ENCODE measurements around the gene RGS7.
"Not testable (repeated sequence)": the region's sequence is repeated elsewhere in the genome, so short reads cannot be mapped to it uniquely, and the experiment has no call there.

The RGS7 gene

DNA sequence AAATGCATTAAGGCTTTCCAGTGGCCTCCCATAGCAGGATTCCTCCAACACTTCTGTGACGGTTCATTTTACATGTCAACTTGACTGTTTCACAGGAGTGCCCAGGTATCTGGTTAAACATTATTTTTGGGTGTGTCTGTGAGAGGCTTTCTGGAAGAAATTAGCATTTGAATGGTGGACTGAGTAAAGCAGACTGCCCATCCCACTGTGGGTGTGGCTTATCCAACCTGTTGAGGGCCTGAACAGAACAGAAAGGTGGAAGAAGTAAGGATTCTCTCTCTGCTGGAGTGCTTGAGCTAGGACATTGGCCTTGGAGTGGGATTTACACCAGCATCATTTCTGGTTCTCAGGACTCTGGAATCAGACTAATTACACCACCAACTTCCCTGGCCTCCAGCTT lies 85.6 kb downstream of the RGS7 start:
- DNase-seq (ENCODE audit: low read depth), result no peak

DNA sequence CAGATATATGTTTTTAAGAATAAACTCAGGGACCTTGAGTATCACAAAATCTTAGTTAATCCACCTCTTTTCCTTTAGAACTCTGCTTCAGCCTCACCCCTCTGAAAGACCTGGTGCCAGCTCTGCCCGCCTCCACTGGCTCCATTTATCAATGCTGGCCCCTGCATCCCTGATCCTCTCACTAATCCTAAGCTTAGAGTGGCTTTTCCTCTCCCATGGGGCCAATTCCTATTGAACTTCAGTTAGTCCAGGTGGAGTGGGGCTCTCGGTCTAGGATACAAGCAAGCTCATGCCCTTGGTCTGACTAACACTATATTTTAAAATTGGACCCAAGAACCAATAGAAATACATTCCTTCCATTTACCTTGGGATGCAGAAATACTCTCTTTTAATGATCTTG lies 87.0 kb downstream of the RGS7 start:
- DNase-seq (ENCODE audit: low read depth), result no peak

DNA sequence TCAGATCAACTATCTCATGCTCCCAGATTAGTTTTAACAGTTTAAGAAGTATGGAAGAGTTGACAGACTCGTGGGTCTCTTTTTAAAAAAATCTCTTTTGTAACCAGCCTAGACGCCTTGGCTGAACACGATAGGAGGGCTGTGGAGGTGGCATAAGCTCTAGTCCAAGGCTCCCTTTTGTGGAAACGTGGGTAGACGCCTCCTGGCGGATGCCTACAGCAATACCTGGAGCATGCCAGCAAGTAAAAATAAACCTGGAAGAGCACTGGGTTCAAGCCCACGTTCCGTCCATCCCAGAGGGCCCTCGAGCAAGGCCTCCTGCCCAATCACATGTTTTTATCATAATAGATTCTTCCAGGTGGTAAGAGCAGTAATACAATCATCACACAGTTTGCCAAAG lies 87.9 kb downstream of the RGS7 start:
- no peak for DNase-seq (ENCODE audit: low read depth)

GRCh38 chr1:241266121-241266520 lies 90.9 kb downstream of the RGS7 start:
- DNase-seq (ENCODE audit: low read depth), result no peak

- no peak for DNase-seq (ENCODE audit: low read depth)
Observed at GRCh38 chr1:241265428-241265827, 91.6 kb downstream of the RGS7 start.

DNA sequence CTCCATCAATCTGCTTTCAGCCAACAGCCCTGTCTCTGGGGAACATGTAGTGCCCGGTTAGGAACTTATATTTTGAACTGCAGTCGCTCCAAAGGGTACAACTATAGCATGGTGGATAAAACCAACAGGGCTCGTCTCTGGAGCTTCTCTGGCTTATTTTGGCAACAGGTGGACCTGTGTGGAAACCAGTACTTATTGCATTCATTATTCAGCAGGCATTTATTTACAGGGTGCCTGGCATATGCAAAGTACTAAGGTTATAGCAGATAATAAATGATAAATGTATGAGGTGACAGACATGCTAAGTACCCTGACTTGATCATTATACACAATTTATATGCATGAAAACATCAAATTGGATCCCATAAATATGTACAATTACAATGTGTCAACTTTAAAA lies 93.7 kb downstream of the RGS7 start:
- DNase-seq (ENCODE audit: low read depth), result no peak

GRCh38 chr1:241253471-241253870 lies 103.5 kb downstream of the RGS7 start:
- no peak for DNase-seq (ENCODE audit: low read depth)

DNA sequence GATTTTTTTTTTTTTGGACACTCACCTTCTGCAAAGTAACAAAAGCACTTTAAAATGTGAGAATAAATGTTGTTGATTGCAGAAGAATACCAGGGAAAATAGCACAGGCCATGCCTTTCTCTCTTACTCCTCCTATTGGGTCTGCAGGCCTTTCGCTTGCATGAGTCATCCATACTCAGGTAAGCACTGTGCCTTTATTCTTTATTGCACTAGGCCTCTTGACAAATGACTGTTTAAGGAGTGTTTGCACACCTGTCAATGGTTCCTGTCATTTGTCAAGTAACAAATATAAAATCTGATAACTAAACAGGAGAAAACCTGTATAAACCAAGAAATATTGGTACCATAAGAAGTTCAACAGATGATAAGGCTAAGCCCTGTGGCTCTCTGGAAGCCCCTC lies 106.5 kb downstream of the RGS7 start:
- DNase-seq (ENCODE audit: low read depth), result no peak

- DNase-seq (ENCODE audit: low read depth), result no peak
Observed at GRCh38 chr1:241240069-241240468, 116.9 kb downstream of the RGS7 start.

- DNase-seq (ENCODE audit: low read depth), result no peak
Observed at GRCh38 chr1:241237873-241238272, 119.1 kb downstream of the RGS7 start.

DNA sequence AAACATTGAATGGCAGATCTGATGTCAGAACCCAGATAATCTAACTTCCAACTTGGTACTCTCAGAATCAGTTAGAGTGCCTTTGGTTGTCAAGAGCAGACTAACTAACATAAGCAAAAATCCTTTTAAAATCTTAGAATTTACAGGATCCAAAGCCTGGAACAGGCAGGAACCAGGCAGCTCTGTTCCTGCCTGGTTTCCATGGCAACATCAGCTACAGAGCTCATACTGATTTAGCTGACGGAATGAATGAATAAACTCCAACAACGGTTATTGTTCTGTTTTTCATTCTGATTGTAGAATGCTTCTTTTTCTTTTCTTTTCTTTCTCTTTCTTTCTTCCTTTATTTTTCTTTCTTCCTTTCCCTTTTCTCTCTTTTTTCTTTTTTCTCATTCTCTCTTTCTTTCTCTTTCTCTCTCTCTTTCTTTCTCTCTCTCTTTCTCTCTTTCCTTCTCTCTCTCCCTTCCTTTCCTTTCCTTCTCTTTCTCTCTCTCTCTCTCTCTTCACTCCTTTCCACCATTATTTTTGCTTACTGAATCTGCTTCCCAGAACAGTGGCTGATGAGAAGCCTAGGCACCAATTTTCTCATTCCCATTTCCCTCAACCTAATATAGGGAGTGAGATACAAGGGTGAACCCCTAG lies 121.6 kb downstream of the RGS7 start:
- DNase-seq (ENCODE audit: low read depth), result no peak

DNA sequence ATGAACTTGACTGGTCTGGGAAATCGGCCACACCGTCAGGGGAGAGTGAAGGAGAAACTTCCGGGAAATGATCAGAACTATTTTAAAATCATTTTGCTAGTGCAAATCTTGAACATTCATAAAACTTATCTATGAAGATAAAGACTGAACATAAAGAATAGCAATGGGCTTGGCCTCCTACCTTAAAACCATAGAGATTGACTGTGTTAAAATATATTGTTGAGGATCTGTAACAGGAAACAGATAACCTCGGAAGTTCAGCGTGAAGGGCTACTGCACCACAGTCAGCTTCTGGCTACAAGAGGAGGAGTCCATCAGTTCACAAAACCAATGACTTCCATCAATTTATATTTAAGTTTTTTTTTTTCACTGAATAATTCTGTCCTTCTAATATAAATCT lies 127.3 kb downstream of the RGS7 start:
- no peak for DNase-seq (ENCODE audit: low read depth)

DNA sequence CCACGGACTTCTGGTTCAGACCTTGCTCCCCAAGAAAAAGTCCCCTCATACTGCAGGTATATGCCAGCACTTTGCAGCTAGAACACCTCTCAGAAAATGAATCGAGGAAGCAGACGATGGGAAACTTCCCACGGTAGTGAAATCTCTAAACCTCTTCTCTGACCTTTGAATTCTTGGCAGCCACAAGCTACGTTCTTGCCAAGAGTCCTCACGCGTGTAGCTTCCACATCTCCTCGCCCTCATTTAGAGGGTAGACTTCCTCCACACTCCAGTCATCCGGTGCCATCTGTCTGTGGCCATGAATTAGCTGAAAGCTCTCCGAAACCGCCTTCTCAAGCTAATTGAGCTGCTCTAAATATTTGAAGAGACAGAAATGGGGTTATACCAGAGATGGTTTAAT lies 127.8 kb downstream of the RGS7 start:
- DNase-seq (ENCODE audit: low read depth), result no peak

- no peak for DNase-seq (ENCODE audit: low read depth)
Observed at GRCh38 chr1:241228339-241228738, 128.7 kb downstream of the RGS7 start.

- DNase-seq (ENCODE audit: low read depth), result no peak
Observed at GRCh38 chr1:241225741-241226140, 131.3 kb downstream of the RGS7 start.

- not testable (repeated sequence) for DNase-seq (ENCODE audit: low read depth)
Observed at GRCh38 chr1:241224189-241224588, 132.8 kb downstream of the RGS7 start.

DNA sequence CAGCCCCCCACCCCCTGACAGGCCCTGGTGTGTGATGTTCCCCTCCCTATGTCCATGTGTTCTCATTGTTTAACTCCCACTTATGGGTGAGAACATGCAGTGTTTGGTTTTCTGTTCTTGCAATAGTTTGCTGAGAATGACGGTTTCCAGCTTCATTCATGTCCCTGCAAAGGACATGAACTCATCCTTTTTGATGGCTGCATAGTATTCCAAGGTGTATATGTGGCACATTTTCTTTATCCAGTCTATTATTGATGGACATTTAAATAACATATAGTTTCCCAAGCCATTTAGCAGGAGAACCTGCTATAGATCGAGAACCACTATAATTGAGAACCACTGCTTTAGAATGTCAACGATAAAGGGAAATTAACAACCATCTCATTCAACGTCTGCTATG lies 134.2 kb downstream of the RGS7 start:
- not testable (repeated sequence) for DNase-seq (ENCODE audit: low read depth)

GRCh38 chr1:241221319-241221718 lies 135.7 kb downstream of the RGS7 start:
- DNase-seq (ENCODE audit: low read depth), result no peak

- not testable (repeated sequence) for DNase-seq (ENCODE audit: low read depth)
Observed at GRCh38 chr1:241220913-241221312, 136.1 kb downstream of the RGS7 start.

- no peak for DNase-seq (ENCODE audit: low read depth)
Observed at GRCh38 chr1:241219449-241219848, 137.6 kb downstream of the RGS7 start.

- no peak for DNase-seq (ENCODE audit: low read depth)
Observed at GRCh38 chr1:241217516-241217915, 139.5 kb downstream of the RGS7 start.

- no peak for DNase-seq (ENCODE audit: low read depth)
Observed at GRCh38 chr1:241215683-241216082, 141.3 kb downstream of the RGS7 start.

GRCh38 chr1:241215203-241215602 lies 141.8 kb downstream of the RGS7 start:
- DNase-seq (ENCODE audit: low read depth), result no peak

DNA sequence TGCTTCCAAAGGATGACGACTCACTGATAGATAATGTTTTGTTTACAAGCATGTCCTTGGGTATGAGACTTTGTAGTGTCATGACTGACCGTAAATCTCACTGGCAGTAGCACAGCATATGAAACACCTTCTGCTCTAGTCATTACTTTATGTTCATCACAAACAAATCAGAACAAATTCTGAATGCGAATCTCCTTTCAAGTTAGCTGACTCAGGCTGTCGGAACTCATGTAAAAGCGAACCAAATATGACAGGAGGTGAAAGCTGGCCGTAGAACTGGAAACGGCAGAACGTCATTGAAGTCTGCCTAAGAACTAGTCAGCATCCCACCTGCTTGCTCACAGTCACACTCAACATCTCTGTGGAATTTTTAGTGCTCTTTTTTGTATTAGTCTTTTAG lies 143.9 kb downstream of the RGS7 start:
- no peak for DNase-seq (ENCODE audit: low read depth)

DNA sequence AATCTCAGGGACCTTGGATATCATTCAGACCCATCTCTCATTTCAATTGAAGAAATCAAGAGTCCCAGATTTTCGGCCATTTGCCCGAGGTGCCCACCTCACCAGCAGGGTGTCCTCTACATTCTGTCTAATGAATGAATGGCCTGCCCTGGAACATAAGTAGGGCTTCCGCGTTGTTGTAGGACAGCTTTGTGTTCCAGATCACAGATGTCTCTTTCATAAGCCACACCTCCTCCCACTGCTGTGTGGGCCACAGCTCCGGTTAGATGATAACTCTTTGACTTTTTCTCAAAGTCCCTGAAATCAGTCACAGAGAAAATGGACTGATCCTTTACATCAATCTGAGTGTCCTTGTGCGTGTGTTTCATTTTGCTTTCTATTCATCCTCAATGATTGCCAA lies 144.4 kb downstream of the RGS7 start:
- no peak for DNase-seq (ENCODE audit: low read depth)

All from stimulated activated CD8-positive, alpha-beta memory T cell treated with anti-CD3 and anti-CD28 coated beads, Interleukin-12 subunit alpha, Interleukin-12 subunit beta, amount 100 ng/mL, for 4 hours (primary cell).